Stimulated activated CD8-positive, alpha-beta memory T cell treated with anti-CD3 and anti-CD28 coated beads, Interleukin-12 subunit alpha, Interleukin-12 subunit beta, amount 100 ng/mL, for 1 hour (primary cell): Measurements from ENCODE around the gene POLR1E.

Experiments
- DNase-seq: peaks from one replicate; pipeline ENCODE4 v3.0.0-alpha.2; 2020; ENCODE audit warnings: low read depth

The POLR1E gene, protein sequence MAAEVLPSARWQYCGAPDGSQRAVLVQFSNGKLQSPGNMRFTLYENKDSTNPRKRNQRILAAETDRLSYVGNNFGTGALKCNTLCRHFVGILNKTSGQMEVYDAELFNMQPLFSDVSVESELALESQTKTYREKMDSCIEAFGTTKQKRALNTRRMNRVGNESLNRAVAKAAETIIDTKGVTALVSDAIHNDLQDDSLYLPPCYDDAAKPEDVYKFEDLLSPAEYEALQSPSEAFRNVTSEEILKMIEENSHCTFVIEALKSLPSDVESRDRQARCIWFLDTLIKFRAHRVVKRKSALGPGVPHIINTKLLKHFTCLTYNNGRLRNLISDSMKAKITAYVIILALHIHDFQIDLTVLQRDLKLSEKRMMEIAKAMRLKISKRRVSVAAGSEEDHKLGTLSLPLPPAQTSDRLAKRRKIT

GRCh38 chr9:37485389-37486255, at the start of gene POLR1E:
TSS of gene POLR1E (plus strand) at chr9:37485948. CDS start at chr9:37486048, 100 bp downstream.
- peak; percentile 93 for DNase-seq

DNA sequence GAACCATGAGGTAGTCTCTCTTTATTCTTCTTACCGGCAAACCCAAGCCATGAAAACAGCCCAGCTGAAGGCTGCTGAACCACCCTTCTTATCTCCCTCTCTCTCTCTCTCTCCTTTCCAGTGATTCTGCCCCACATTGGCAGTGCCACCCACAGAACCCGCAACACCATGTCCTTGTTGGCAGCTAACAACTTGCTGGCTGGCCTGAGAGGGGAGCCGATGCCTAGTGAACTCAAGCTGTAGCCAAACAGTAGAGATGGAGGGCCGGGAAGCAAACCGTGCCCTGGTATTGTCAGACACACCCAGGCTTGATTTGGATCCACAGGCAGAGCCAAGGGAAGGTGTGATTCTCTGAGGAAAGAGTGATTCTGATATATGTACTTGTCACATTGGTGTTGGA, 49.2 kb upstream of the POLR1E start:
- DNase-seq = no peak

DNA sequence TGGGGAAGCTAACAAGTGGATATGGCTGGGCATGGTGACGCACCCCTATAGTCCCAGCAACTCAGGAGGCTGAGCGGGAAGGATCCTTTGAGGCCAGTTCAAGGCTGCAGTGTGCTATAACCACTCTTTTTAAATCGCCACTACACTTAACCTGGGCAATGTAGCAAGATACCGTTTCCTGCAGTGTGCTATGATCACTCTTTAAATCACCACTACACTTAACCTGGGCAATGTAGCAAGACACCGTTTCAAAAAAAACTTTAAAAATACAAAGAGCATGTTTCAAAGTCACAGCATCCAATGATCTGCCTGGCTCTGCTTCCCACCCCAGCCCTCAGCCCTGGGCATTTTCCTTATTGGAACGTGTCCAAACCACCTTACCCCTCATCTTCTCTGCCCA, 48.7 kb upstream of the POLR1E start:
- no peak for DNase-seq

GRCh38 chr9:37437621-37438020, 48.1 kb upstream of the POLR1E start:
- no peak for DNase-seq

- DNase-seq = no peak
These were observed 47.4 kb upstream of the POLR1E start for GRCh38 chr9:37438359-37438758.

DNA sequence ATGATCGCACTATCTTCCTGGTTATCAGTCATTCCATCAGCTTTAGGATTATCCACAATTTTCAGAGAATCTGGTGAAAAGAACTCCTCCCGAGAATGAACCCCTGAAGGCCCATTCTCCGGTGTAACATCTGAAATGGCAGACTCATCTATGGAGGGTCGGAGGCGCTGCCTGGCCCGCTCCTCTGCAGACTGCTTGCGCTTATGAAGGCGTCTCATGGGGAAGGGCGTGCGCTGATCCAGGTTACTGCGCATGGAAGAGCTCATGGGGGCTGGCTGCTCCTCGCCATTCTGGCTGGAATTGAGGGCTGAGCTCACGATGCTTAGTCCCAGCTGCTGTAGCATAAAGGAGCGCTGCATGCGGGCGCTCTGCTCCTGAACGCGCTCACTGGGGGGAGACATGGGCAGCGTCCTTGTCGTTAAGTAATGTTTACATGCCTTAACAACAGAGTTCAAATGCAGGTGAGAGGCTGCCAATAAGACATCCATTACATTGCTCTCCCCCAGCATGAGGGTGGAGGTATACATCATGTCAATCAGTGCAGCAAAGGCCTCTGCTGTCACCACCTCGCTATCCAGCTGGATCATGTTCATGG, 43.9 kb upstream of the POLR1E start:
- DNase-seq = no peak

DNA sequence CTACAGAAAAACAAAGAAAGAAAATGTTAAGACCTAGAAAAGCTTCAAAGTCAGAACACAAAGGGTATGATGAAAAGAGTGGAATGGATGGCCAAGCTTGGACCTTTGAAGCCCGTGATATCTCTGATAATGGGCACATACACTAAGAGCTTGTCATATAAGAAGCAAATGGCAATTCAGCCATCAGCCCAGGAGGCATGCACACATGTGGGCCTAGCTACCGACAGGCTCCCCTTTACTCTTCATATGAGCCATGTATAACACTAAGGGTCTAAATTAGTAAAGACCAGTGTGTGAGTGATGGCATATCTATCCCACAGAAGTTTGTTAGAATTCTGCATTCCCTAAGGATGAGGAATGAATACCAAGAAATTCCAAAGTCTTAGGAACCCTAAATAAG, 43.2 kb upstream of the POLR1E start:
- no peak for DNase-seq

GRCh38 chr9:37443566-37443965, 42.2 kb upstream of the POLR1E start:
- no peak for DNase-seq

DNA sequence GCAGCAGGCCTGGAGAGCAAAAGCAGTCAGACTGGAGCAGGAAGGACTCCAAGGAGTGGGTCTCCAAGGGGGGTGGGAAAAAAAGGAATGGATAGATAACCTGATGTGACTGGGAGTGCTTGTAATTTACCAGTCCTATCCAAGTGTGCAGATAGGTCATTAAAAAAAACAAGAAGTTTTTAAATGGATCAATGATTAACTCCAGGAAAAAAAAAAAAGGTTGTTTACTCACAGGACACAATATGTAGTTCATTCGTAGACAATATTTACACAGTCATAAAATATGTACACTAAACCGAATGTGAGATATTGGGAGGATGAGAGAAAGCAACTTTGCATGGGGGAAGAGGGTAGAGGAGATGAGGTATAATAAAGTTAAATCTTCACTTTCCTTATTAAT, 40.9 kb upstream of the POLR1E start:
- DNase-seq = no peak

- DNase-seq = no peak
These were observed 39.9 kb upstream of the POLR1E start for GRCh38 chr9:37445832-37446231.

DNA sequence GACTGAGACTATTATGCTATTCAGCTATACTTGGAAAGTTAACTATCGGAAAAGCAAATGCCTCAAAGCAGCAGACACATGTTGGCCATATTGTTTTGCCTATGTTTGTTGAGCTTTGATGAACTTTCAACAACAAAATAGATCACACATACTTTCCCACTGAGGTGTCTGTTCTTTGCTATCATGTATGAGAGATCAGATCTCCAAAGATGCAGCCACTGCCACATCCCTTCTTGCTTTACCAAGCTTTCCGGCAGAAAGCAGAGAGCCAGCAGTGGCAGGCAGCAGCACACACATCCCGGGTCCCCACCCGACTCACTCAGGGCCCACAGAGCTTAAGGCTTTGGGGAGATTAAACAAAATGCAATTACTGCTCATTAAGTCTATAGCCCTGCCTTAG, 39.3 kb upstream of the POLR1E start:
- no peak for DNase-seq

GRCh38 chr9:37447111-37447510, 38.6 kb upstream of the POLR1E start:
- no peak for DNase-seq

DNA sequence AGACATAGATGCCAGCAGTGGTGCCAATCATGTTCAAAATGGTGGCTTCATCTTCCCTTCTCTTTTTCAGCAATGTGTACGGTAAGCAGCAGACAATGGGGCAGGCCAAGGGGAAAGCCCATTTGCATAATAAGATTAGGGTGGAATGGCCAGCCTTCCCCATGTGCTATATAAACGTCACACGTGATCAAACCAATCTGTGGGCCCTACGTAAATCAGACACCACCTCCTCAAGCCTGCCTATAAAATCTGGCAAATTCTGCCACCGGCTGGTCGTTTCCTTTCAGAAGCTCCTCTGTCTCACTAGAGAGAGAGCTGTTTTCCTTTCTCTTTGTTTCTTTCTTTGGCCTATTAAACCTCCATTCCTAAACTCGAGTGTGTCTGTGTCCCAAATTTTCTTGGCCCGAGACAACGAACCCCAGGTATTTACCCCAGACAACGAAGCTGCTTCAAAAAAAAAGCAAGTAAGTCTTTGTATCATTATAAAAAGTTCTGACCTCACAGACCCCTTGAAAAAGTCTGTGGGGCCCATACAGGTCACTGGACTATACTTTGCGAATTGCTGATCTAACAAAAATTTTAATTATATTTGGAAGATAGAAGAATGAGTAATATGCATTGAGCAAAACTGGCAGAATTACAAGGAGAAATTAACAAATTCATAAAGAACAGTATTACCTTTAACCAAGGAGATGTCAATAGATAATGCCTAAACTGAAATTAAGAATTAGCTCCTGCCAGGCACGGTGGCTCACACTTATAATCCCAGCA, 35.7 kb upstream of the POLR1E start:
- DNase-seq = no peak

- DNase-seq = no peak
These were observed 34.1 kb upstream of the POLR1E start for GRCh38 chr9:37451628-37452027.

DNA sequence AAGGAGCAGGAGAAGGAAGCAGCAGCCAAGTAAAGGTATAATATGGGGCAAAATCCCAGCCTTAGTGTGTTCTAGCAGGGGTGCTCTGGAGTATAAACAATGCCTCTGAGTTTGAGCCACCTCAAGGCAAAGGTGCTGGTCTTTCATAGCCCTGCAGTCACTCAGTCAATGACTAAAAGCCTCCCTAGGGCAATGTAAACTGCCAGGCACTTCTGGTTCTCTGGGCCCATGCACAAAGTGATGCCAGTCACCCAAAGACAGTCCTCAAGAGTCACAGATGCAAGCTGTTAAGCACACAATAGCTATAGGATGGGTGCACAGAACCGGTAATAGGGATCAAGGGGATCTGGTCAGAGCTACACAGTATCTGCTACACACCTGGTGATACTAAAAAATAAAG, 33.1 kb upstream of the POLR1E start:
- no peak for DNase-seq

GRCh38 chr9:37453827-37454226, 31.9 kb upstream of the POLR1E start:
- no peak for DNase-seq

- DNase-seq = no peak
These were observed 31.5 kb upstream of the POLR1E start for GRCh38 chr9:37454238-37454637.

- no peak for DNase-seq
These were observed 29.7 kb upstream of the POLR1E start for GRCh38 chr9:37455884-37456647.

- no peak for DNase-seq
These were observed 28.9 kb upstream of the POLR1E start for GRCh38 chr9:37456817-37457216.

DNA sequence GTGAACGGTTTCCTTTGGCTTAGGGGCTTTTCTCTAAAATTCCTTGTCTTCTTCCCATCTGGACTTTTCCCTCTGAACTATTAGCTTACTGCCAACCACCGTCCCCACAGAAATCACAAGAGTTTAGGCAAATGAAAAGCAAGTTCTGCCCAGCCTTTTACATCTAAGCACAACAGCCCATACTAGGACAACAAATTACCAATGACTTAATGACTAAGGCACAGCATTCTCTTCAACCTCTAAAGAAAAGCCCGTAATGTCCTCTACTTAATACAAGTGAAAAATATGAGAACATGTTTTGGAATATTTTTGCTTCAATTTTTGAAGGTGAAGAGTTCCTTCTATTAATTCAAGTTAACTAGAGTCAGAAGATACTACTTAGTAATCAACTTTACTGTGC, 21.7 kb upstream of the POLR1E start:
- DNase-seq = no peak
